Astrocyte (in vitro differentiated cells and primary cell): Measurements from ENCODE around the gene GLYR1. TPM values are rescaled to one million over a fixed set of nuclear protein-coding genes. Genes with fewer than 3 reads are reported as not detected.

Experiments used
- DNase-seq: peaks from one replicate; pipeline ENCODE4 v3.0.0-alpha.2; 2010; ENCODE audit warnings: low read depth
- FAIRE-seq: peaks from 2 replicates; lab custom pipeline; 2011; peaks lifted over from hg19 to GRCh38; lab: Jason Lieb, UNC
- H2AFZ ChIP-seq: 2 replicates; pipeline ENCODE4 v1.6.0; 2012; ENCODE audit warnings: low read depth, low read length, inconsistent platforms
- H3K27ac ChIP-seq: 2 replicates; pipeline ENCODE4 v1.5.1; 2011; ENCODE audit warnings: low read depth, low read length, inconsistent platforms
- H3K27me3 ChIP-seq: 2 replicates; pipeline ENCODE4 v1.6.0; 2011; ENCODE audit warnings: low read length, inconsistent platforms; ENCODE audit not compliant: insufficient read depth
- H3K36me3 ChIP-seq: 2 replicates; pipeline ENCODE4 v1.5.1; 2011; ENCODE audit warnings: low read length, inconsistent platforms; ENCODE audit not compliant: insufficient read depth
- H3K4me1 ChIP-seq: 2 replicates; pipeline ENCODE4 v1.5.1; 2011; ENCODE audit warnings: low read length, inconsistent platforms; ENCODE audit not compliant: insufficient read depth
- H3K4me2 ChIP-seq: 2 replicates; pipeline ENCODE4 v1.6.0; 2012; ENCODE audit warnings: low read length, inconsistent platforms
- H3K4me3 ChIP-seq: 2 replicates; pipeline ENCODE4 v1.5.1; 2011; ENCODE audit warnings: low read depth, mild to moderate bottlenecking, low read length, inconsistent platforms; ENCODE audit not compliant: insufficient read depth
- H3K79me2 ChIP-seq: 2 replicates; pipeline ENCODE4 v1.6.0; 2012; ENCODE audit warnings: mild to moderate bottlenecking, low read length, inconsistent platforms; ENCODE audit not compliant: insufficient read depth
- H3K9ac ChIP-seq: 2 replicates; pipeline ENCODE4 v1.6.0; 2012; ENCODE audit warnings: mild to moderate bottlenecking, low read length, inconsistent platforms
- H3K9me3 ChIP-seq: 2 replicates; pipeline ENCODE4 v1.5.1; 2012; ENCODE audit warnings: low read depth, mild to moderate bottlenecking, low read length, inconsistent platforms; ENCODE audit not compliant: insufficient read depth
- H4K20me1 ChIP-seq: 2 replicates; pipeline ENCODE4 v1.6.0; 2012; ENCODE audit warnings: low read length, inconsistent platforms; ENCODE audit not compliant: insufficient read depth
- H3K27ac Mint-ChIP-seq: one replicate; pipeline ENCODE4 v1.8.0; 2021; ENCODE audit warnings: mild to moderate bottlenecking, mixed read lengths; ENCODE audit not compliant: unreplicated experiment
- H3K27me3 Mint-ChIP-seq: one replicate; pipeline ENCODE4 v1.8.0; 2021; ENCODE audit warnings: low read depth, mixed read lengths; ENCODE audit not compliant: unreplicated experiment
- H3K36me3 Mint-ChIP-seq: one replicate; pipeline ENCODE4 v1.8.0; 2021; ENCODE audit warnings: low read depth, mixed read lengths; ENCODE audit not compliant: unreplicated experiment
- H3K4me1 Mint-ChIP-seq: one replicate; pipeline ENCODE4 v1.8.0; 2021; ENCODE audit warnings: low read depth, mixed read lengths; ENCODE audit not compliant: unreplicated experiment
- H3K4me3 Mint-ChIP-seq: one replicate; pipeline ENCODE4 v1.8.0; 2021; ENCODE audit warnings: mild to moderate bottlenecking, moderate library complexity, mixed read lengths; ENCODE audit not compliant: unreplicated experiment
- H3K9me3 Mint-ChIP-seq: one replicate; pipeline ENCODE4 v1.8.0; 2021; ENCODE audit warnings: mild to moderate bottlenecking, mixed read lengths; ENCODE audit not compliant: unreplicated experiment
- CTCF ChIP-seq: IDR thresholded peaks from 2 replicates; pipeline ENCODE4 v1.5.1; 2011; ENCODE audit warnings: low read depth, mild to moderate bottlenecking, inconsistent platforms, low read length, moderate library complexity; ENCODE audit not compliant: insufficient read depth
- EZH2 ChIP-seq: IDR thresholded peaks from 2 replicates; pipeline ENCODE4 v1.6.1; 2012; ENCODE audit warnings: mild to moderate bottlenecking, low read length, inconsistent platforms; ENCODE audit not compliant: insufficient read depth
- total RNA-seq: library from RNA; stranded (reverse); gene quantifications from 2 replicates; pipeline ENCODE4 v1.2.1, GENCODE V29; 2021

GLYR1 gene
- total RNA-seq, 1 donor from 2014 or later: 77.8 TPM

- Histone ChIP-seq H4K20me1 (peaks cover 63% of the 10 kb centered on the region), H3K9ac (no peak overlapping the region), H3K4me2 (peak overlapping the region; percentile 50), H3K9me3 (no peaks in the 10 kb centered on the region), H3K4me1 (peaks cover 20% of the 10 kb centered on the region), H3K4me3 (no peak overlapping the region), H3K79me2 (peaks cover 85% of the 10 kb centered on the region), H3K27me3 (no peaks in the 10 kb centered on the region), H3K27ac (peak overlapping the region; percentile 10), H2AFZ (no peak overlapping the region), H3K36me3 (peaks cover 16% of the 10 kb centered on the region)
- FAIRE-seq (peak; percentile 50), DNase-seq (no peak)
- TF ChIP-seq CTCF: no peak
- no peaks in the 10 kb centered on the region for H3K27me3 Mint-ChIP-seq
- H3K36me3 Mint-ChIP-seq: peaks cover 11% of the 10 kb centered on the region
- peaks cover 21% of the 10 kb centered on the region for H3K4me1 Mint-ChIP-seq
- no peaks in the 10 kb centered on the region for H3K9me3 Mint-ChIP-seq
- peak overlapping the region; percentile 8 for H3K4me3 Mint-ChIP-seq
- H3K27ac Mint-ChIP-seq: peak overlapping the region; percentile 24
Observed at GRCh38 chr16:4852221-4852872, 5.3 kb upstream of the GLYR1 start.

- H3K27ac Mint-ChIP-seq: no peak overlapping the region
Observed at GRCh38 chr16:4850211-4850610, 3.1 kb upstream of the GLYR1 start.

More at GRCh38 chr16:4850211-4850610, 3.1 kb upstream of the GLYR1 start:
- Histone ChIP-seq H3K27ac (no peak overlapping the region), H4K20me1 (peaks cover 66% of the 10 kb centered on the region), H3K36me3 (peaks cover 9% of the 10 kb centered on the region), H3K4me1 (peaks cover 31% of the 10 kb centered on the region), H3K9me3 (no peaks in the 10 kb centered on the region), H2AFZ (no peak overlapping the region), H3K27me3 (no peaks in the 10 kb centered on the region), H3K4me2 (peak overlapping the region; percentile 94), H3K79me2 (peaks cover 90% of the 10 kb centered on the region), H3K9ac (no peak overlapping the region), H3K4me3 (peak overlapping the region; percentile 6)
- TF ChIP-seq CTCF (no peak), EZH2 (no peak)
- Mint-ChIP-seq H3K27me3 (no peaks in the 10 kb centered on the region), H3K4me3 (peak overlapping the region; percentile 90), H3K9me3 (no peaks in the 10 kb centered on the region), H3K4me1 (peaks cover 30% of the 10 kb centered on the region), H3K36me3 (peaks cover 6% of the 10 kb centered on the region)
- DNase-seq (no peak), FAIRE-seq (no peak)
